MM.1S (cell line): Measurements from ENCODE around the gene POLR2H.

Experiments
- CTCF ChIP-seq: fragments of 300-600 bp; sonication (generic); IDR thresholded peaks from 2 replicates; pipeline ENCODE4 v1.5.1; 2016; ENCODE audit warnings: antibody characterized with exemption, low read length, mixed read lengths
- EZH2phosphoT487 ChIP-seq: fragments of 300-600 bp; sonication (generic); IDR thresholded peaks from 2 replicates; pipeline ENCODE4 v1.6.1; 2018; ENCODE audit warnings: antibody characterized with exemption, low read length

- TF ChIP-seq CTCF = no peak
- no peak for TF ChIP-seq EZH2phosphoT487
Measured at GRCh38 chr3:184355261-184356040, 6.1 kb upstream of the POLR2H start.
